H1 (cell line): ENCODE results near the gene MAPK4. TPM values are rescaled to one million over a fixed set of nuclear protein-coding genes. Genes with fewer than 3 reads are reported as not detected.

ENCODE experiments used
- CTCF ChIA-PET: fragments of 300-600 bp; sonication (Branson Sonifier 250); formaldehyde crosslinking; loops from one replicate; lab custom pipeline; 2021; ENCODE audit not compliant: partially characterized antibody; lab: Charles Lee
- POLR2A ChIA-PET: fragments of 300-600 bp; sonication (Branson Sonifier 250); formaldehyde crosslinking; loops from one replicate; lab custom pipeline; 2021; ENCODE audit warnings: inconsistent platforms; ENCODE audit not compliant: partially characterized antibody; lab: Charles Lee
- DNase-seq, 2 experiments: peaks; one replicate each; pipeline versions ENCODE4 v3.0.0 to v3.0.0-alpha.2; 2010 to 2022; ENCODE audit warnings: low spot score in 2 of 2, low read depth in 1 of 2, mixed read lengths in 1 of 2
- FAIRE-seq: peaks from 2 replicates; lab custom pipeline; 2011; peaks lifted over from hg19 to GRCh38; lab: Jason Lieb, UNC
- H2AFZ ChIP-seq: 2 replicates; pipeline ENCODE4 v1.8.1; 2012; ENCODE audit warnings: low read length, inconsistent platforms
- H2AK5ac ChIP-seq: 2 replicates; pipeline ENCODE4 v1.6.1; 2013; ENCODE audit warnings: low read depth, low read length
- H2BK120ac ChIP-seq: replicated peaks from 2 replicates; pipeline ENCODE3; 2013; ENCODE audit warnings: low read depth, low read length, inconsistent platforms
- H2BK12ac ChIP-seq: 2 replicates; pipeline ENCODE4 v1.6.1; 2013; ENCODE audit warnings: low read depth, low read length
- H2BK15ac ChIP-seq: 2 replicates; pipeline ENCODE4 v1.6.1; 2013; ENCODE audit warnings: low read length
- H2BK20ac ChIP-seq: 2 replicates; pipeline ENCODE4 v1.6.1; 2013; ENCODE audit warnings: low read length
- H2BK5ac ChIP-seq: 2 replicates; pipeline ENCODE4 v1.6.1; 2013; ENCODE audit warnings: low read depth, low read length
- H3K14ac ChIP-seq: 2 replicates; pipeline ENCODE4 v1.6.1; 2013; ENCODE audit warnings: inconsistent platforms; ENCODE audit not compliant: insufficient read length
- H3K18ac ChIP-seq: 2 replicates; pipeline ENCODE4 v1.6.1; 2013; ENCODE audit warnings: low read length; ENCODE audit errors: extremely low read depth
- H3K23ac ChIP-seq: 2 replicates; pipeline ENCODE4 v1.6.1; 2013; ENCODE audit warnings: inconsistent platforms; ENCODE audit not compliant: insufficient read length
- H3K23me2 ChIP-seq: 2 replicates; pipeline ENCODE4 v1.6.1; 2013; ENCODE audit warnings: low read depth, low read length
- H3K27ac ChIP-seq: 2 replicates; pipeline ENCODE4 v1.6.1; 2011; ENCODE audit warnings: low read depth, low read length, inconsistent platforms
- H3K27me3 ChIP-seq, 4 experiments: replicated peaks in 1 of 4; 1 replicate in 1 of 4; 2 replicates in 3 of 4; pipeline versions ENCODE4 v1.6.1 to v1.8.1; 2011 to 2013; ENCODE audit warnings: low read length in 3 of 4, mild to moderate bottlenecking in 3 of 4, inconsistent platforms in 2 of 4, mixed read lengths in 2 of 4, moderate library complexity in 1 of 4; ENCODE audit not compliant: control insufficient read depth in 3 of 4, insufficient read depth in 3 of 4; ENCODE audit errors: extremely low read depth in 1 of 4
- H3K36me3 ChIP-seq, 4 experiments: 2 replicates each; pipeline versions ENCODE4 v1.6.1 to v1.8.1; 2011 to 2013; ENCODE audit warnings: mild to moderate bottlenecking in 4 of 4, low read length in 3 of 4, moderate library complexity in 2 of 4, control low read depth in 1 of 4, inconsistent platforms in 1 of 4; ENCODE audit not compliant: insufficient read depth in 4 of 4, control insufficient read depth in 2 of 4
- H3K4ac ChIP-seq: replicated peaks from 2 replicates; pipeline ENCODE3; 2013; ENCODE audit warnings: low read length, low read depth, mixed read lengths, inconsistent platforms; ENCODE audit not compliant: insufficient read length
- H3K4me1 ChIP-seq, 4 experiments: replicated peaks in 1 of 4; 1 replicate in 1 of 4; 2 replicates in 3 of 4; pipeline versions ENCODE4 v1.6.1 to v1.8.1; 2011 to 2013; ENCODE audit warnings: low read length in 3 of 4, inconsistent platforms in 2 of 4, mixed read lengths in 1 of 4; ENCODE audit not compliant: insufficient read depth in 4 of 4, control insufficient read depth in 3 of 4
- H3K4me2 ChIP-seq, 2 experiments: 2 replicates each; pipeline versions ENCODE4 v1.6.1 to v1.8.1; 2011 to 2013; ENCODE audit warnings: low read depth in 2 of 2, low read length in 2 of 2, control low read depth in 1 of 2, inconsistent platforms in 1 of 2, mild to moderate bottlenecking in 1 of 2; ENCODE audit not compliant: insufficient read depth in 1 of 2
- H3K4me3 ChIP-seq, 4 experiments: fragments of 200-600, 300-600 bp in 1 of 4; sonication (generic), shearing (Covaris generic), sonication (Bioruptor Twin) in 1 of 4; 2 replicates each; pipeline versions ENCODE4 v1.5.1 to v1.8.1; 2011 to 2016; ENCODE audit warnings: low read length in 4 of 4, low read depth in 3 of 4, control low read depth in 2 of 4, inconsistent platforms in 2 of 4, mild to moderate bottlenecking in 2 of 4, mixed read lengths in 1 of 4, moderate library complexity in 1 of 4; ENCODE audit not compliant: insufficient read depth in 2 of 4; ENCODE audit errors: extremely low read depth in 1 of 4
- H3K56ac ChIP-seq: replicated peaks from 2 replicates; pipeline ENCODE3; 2013; ENCODE audit warnings: low read depth, mild to moderate bottlenecking, mixed read lengths, low read length, inconsistent platforms; ENCODE audit not compliant: insufficient read length
- H3K79me1 ChIP-seq: 2 replicates; pipeline ENCODE4 v1.6.1; 2013; ENCODE audit warnings: low read depth, low read length, control low read depth
- H3K79me2 ChIP-seq, 2 experiments: 2 replicates each; pipeline versions ENCODE4 v1.6.1 to v1.8.1; 2012 to 2013; ENCODE audit warnings: low read length in 2 of 2, mild to moderate bottlenecking in 2 of 2, inconsistent platforms in 1 of 2; ENCODE audit not compliant: insufficient read depth in 2 of 2, control insufficient read depth in 1 of 2
- H3K9ac ChIP-seq, 4 experiments: replicated peaks in 1 of 4; 1 replicate in 1 of 4; 2 replicates in 3 of 4; pipeline versions ENCODE4 v1.6.1 to v1.8.1; 2011 to 2013; ENCODE audit warnings: low read depth in 3 of 4, low read length in 3 of 4, control low read depth in 2 of 4, mild to moderate bottlenecking in 2 of 4, moderate library complexity in 2 of 4, inconsistent platforms in 1 of 4; ENCODE audit errors: extremely low read depth in 1 of 4
- H3K9me3 ChIP-seq, 2 experiments: 2 replicates each; pipeline versions ENCODE4 v1.6.1 to v1.8.1; 2012 to 2013; ENCODE audit warnings: mild to moderate bottlenecking in 2 of 2, moderate library complexity in 2 of 2, control low read depth in 1 of 2, inconsistent platforms in 1 of 2, low read depth in 1 of 2, low read length in 1 of 2, mixed read lengths in 1 of 2; ENCODE audit not compliant: insufficient read depth in 2 of 2
- H4K20me1 ChIP-seq, 2 experiments: replicated peaks in 1 of 2; 2 replicates each; pipeline versions ENCODE3 to v1.8.1; 2011 to 2013; ENCODE audit warnings: inconsistent platforms in 2 of 2, low read length in 2 of 2, mild to moderate bottlenecking in 1 of 2; ENCODE audit not compliant: insufficient read depth in 2 of 2, control insufficient read depth in 1 of 2
- H4K5ac ChIP-seq: 2 replicates; pipeline ENCODE4 v1.6.1; 2013; ENCODE audit warnings: low read length, low read depth, mixed read lengths, inconsistent platforms; ENCODE audit not compliant: insufficient read length
- H4K8ac ChIP-seq: 2 replicates; pipeline ENCODE4 v1.8.0; 2013; ENCODE audit warnings: mild to moderate bottlenecking, moderate library complexity, low read length, inconsistent platforms; ENCODE audit not compliant: insufficient read depth; ENCODE audit errors: extremely low read depth
- H4K91ac ChIP-seq: replicated peaks from 2 replicates; pipeline ENCODE3; 2013; ENCODE audit warnings: low read length, mixed read lengths, inconsistent platforms; ENCODE audit not compliant: insufficient read length
- BCL11A ChIP-seq, 2 experiments: IDR thresholded peaks; one replicate each; pipeline ENCODE4 v1.6.1; 2011; ENCODE audit warnings: low read depth in 2 of 2, low read length in 2 of 2, mild to moderate bottlenecking in 2 of 2
- HDAC6 ChIP-seq: IDR thresholded peaks from one replicate; pipeline ENCODE4 v1.7.1; 2012; ENCODE audit warnings: low read depth, mild to moderate bottlenecking, inconsistent platforms, low read length, moderate library complexity
- JUN ChIP-seq: IDR thresholded peaks from 2 replicates; pipeline ENCODE4 v1.6.1; 2011; ENCODE audit warnings: low read depth, mild to moderate bottlenecking, improper control_type of control experiment, low read length
- POU5F1 ChIP-seq: IDR thresholded peaks from 2 replicates; pipeline ENCODE4 v1.6.1; 2011; ENCODE audit warnings: low read depth, mild to moderate bottlenecking, low read length, moderate library complexity
- SIN3A ChIP-seq, 2 experiments: IDR thresholded peaks in 1 of 2; conservative IDR thresholded peaks in 1 of 2; 2 replicates each; pipeline ENCODE4 v1.6.1; 2011 to 2012; ENCODE audit warnings: low read length in 2 of 2, improper control_type of control experiment in 1 of 2, low read depth in 1 of 2, mild to moderate bottlenecking in 1 of 2
- SIX5 ChIP-seq: IDR thresholded peaks from 2 replicates; pipeline ENCODE4 v1.6.1; 2011; ENCODE audit warnings: mild to moderate bottlenecking, low read depth, low read length
- TCF12 ChIP-seq: IDR thresholded peaks from 2 replicates; pipeline ENCODE4 v1.6.1; 2011; ENCODE audit warnings: low read depth, mild to moderate bottlenecking, low read length
- TEAD4 ChIP-seq: IDR thresholded peaks from 2 replicates; pipeline ENCODE4 v1.6.1; 2012; ENCODE audit warnings: low read depth, low read length, inconsistent platforms, mixed read lengths
- USF2 ChIP-seq: IDR thresholded peaks from 2 replicates; pipeline ENCODE4 v1.6.1; 2011; ENCODE audit warnings: low read length, improper control_type of control experiment
- WGBS, 2 experiments: shearing (Covaris generic) in 1 of 2; methylation state at CpG; one replicate each; pipeline versions ENCODE4 v1.1.6 to v1.1.7; 2013 to 2015; ENCODE audit warnings: low lambda C conversion rate in 2 of 2, mixed read lengths in 2 of 2, inconsistent platforms in 1 of 2, low coverage in 1 of 2, missing lambda C conversion rate in 1 of 2; ENCODE audit not compliant: insufficient replicate concordance in 2 of 2, insufficient coverage in 1 of 2, insufficient read length in 1 of 2; ENCODE audit errors: extremely low coverage in 1 of 2, missing lambda C conversion rate in 1 of 2; 5-methylcytosine and 5-hydroxymethylcytosine counted together
- polyA plus RNA-seq, 7 experiments: library from polyadenylated mRNA; depleted of rRNA in 3 of 7; stranded (reverse) in 5 of 7; unstranded in 2 of 7; fragments of >200 nt in 5 of 7; fragments of 200-250 nt in 2 of 7; gene quantifications; 1 replicate in 5 of 7; 2 replicates in 1 of 7; 4 replicates in 1 of 7; pipeline versions ENCODE4 v1.2.1 to v1.2.3, GENCODE V29; 2011 to 2013; ENCODE audit warnings: missing spikeins in 2 of 7, mixed read lengths in 2 of 7
- total RNA-seq: library from RNA; stranded (reverse); fragmentation: NEBNext Ultra II Directional; extraction: Animal tissue kit (Norgen Biotek cat#: 25700); gene quantifications from 2 replicates; pipeline ENCODE4 v1.2.1, GENCODE V29; 2021

MAPK4 gene
- total and polyA plus RNA-seq, 2 of the 8 experiments (the other 6 are each of a cell fraction or from before 2014, with no cell fraction given): 3.2 to 3.7 TPM

GRCh38 chr18:50582500-50582899 is 22.6 kb downstream of the MAPK4 start:
- 80% methylated on average over 4 of the region's 4 CpGs; no CpG with 5 or more reads in 1 of the 2 experiments for WGBS, 2 experiments
- Histone ChIP-seq H3K4me3 (no peak overlapping the region), H2AFZ (no peak overlapping the region), H2AK5ac (no peak overlapping the region), H2BK120ac (no peak overlapping the region), H3K4me1 (peaks cover 0 to 7% (median 0%) of the 10 kb centered on the region in 4 experiments; a peak in 4 of 7 replicates), H3K23ac (no peak overlapping the region), H3K79me1 (no peaks in the 10 kb centered on the region), H3K56ac (no peak overlapping the region), H2BK5ac (no peak overlapping the region), H4K8ac (no peak overlapping the region), H4K91ac (no peak overlapping the region), H3K18ac (no peak overlapping the region), H4K5ac (no peak overlapping the region), H3K4ac (no peak overlapping the region), H3K23me2 (no peaks in the 10 kb centered on the region), H3K9ac (no peak overlapping the region), H2BK12ac (no peak overlapping the region), H2BK20ac (no peak overlapping the region), H3K27me3 (peaks cover 0 to 3% (median 0%) of the 10 kb centered on the region in 4 experiments; a peak in 2 of 7 replicates), H4K20me1 (no peaks in the 10 kb centered on the region), H3K36me3 (no peaks in the 10 kb centered on the region), H3K4me2 (no peak overlapping the region), H2BK15ac (no peak overlapping the region), H3K9me3 (no peaks in the 10 kb centered on the region), H3K27ac (no peak overlapping the region; the same call in 1 of the 2 replicates), H3K79me2 (no peaks in the 10 kb centered on the region), H3K14ac (no peak overlapping the region)
- FAIRE-seq (no peak), DNase-seq (no peak)
- TF ChIP-seq SIX5 (no peak), POU5F1 (no peak), BCL11A (IDR thresholded peaks at IDR 0.05; ENCODE audit: low read depth in 2 of 2, low read length in 2 of 2) (no peak), SIN3A (conservative IDR thresholded peaks at IDR 0.05 in 1 of 2, IDR thresholded peaks at IDR 0.05 in 1 of 2; ENCODE audit: low read depth in 1 of 2, low read length in 2 of 2) (no peak), TCF12 (no peak), HDAC6 (no peak), JUN (no peak), USF2 (no peak), TEAD4 (no peak)
- POLR2A ChIA-PET: no interaction called here
- CTCF ChIA-PET: interaction anchor here (1.1 to 9.2 kb wide), 10 partner anchors 9 to 316 kb away, joined by 3 to 85 read pairs (median 5); partner anchors contain the start of gene CFAP53
